Activated CD8-positive, alpha-beta memory T cell treated with anti-CD3 and anti-CD28 coated beads, Interleukin-2, amount 50 U/mL, for 1 hour (primary cell): ENCODE results near the gene AKAP6.
"Not testable (repeated sequence)": the region's sequence is repeated elsewhere in the genome, so short reads cannot be mapped to it uniquely, and the experiment has no call there.

Experiments
- DNase-seq: peaks from one replicate; pipeline ENCODE4 v3.0.0-alpha.2; 2020; ENCODE audit errors: extremely low read depth

The AKAP6 gene

GRCh38 chr14:32449648-32450047 is 120.5 kb downstream of the AKAP6 start:
- no peak for DNase-seq

DNA sequence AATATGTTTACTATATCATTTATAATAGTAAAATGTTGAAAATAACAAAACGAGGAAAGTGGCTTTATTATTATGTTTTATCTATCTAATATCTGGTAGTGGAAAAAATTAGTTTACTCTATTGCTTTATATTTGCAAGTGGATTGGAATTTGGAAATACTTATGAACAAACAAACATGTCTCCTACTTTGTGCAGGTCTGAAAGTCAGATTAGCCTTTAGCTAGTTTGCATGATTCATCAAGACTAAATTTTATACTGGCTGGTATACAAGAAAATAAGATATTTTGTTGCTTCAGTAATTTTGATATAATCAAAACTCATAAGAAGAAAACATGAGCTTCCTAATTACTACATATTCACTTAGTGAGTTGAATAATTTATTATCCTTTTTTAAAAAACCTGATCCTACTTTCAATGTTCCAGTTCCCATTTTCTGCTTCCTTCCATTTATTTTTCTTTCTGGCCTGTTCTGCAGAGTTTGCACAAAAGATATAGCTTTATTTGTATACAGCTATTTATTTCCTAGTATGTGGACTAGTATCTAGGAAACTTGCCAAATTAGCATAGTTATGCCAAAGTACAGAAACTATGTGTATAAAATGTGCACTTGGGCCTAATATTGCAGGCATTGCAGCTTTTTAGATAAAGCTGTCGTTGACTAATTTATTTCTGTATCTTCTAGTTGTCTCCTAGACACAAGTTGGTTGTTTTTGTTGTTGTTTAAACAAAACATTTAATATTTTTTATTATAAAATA is 122.0 kb downstream of the AKAP6 start:
- no peak for DNase-seq

- DNase-seq: no peak
These were observed 125.0 kb downstream of the AKAP6 start for GRCh38 chr14:32453857-32454810.

- DNase-seq: no peak
These were observed 128.3 kb downstream of the AKAP6 start for GRCh38 chr14:32457213-32457920.

DNA sequence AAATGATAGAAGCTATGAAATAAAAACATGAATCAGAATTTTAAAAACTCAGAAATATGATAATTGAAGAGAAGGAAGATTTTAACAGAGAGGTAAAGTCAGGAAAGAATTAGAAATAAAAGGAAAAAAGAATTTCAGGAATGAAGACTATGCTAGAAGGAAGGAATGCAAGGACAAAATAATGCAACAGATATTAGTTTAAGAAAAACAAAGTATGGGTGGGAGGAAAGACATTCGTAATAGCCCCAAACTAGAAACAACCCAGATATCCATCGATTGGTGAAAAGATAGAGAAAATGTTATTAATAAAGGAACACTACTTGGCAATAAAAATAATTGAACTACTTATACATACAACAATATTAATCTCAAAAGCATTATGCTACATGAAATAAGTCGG is 129.6 kb downstream of the AKAP6 start:
- no peak for DNase-seq

DNA sequence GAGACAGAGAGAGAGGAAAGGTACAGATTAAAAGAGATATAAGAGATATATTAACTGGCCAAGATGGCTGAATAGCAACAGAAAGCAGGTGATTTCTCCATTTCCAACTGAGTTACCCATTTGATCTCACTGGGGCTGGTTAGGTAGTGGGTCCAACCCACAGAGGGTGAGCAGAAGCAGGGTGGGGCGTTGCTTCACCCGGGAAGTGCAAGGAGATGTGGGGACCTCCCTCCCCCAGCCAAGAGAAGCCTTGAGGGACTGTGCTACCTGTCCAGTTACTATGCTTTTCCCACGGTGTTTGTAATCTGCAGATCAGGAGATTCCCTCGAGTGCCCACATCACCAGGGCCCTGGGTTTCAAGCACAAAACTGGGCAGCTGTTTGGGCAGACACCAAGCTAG is 131.2 kb downstream of the AKAP6 start:
- DNase-seq: no peak

DNA sequence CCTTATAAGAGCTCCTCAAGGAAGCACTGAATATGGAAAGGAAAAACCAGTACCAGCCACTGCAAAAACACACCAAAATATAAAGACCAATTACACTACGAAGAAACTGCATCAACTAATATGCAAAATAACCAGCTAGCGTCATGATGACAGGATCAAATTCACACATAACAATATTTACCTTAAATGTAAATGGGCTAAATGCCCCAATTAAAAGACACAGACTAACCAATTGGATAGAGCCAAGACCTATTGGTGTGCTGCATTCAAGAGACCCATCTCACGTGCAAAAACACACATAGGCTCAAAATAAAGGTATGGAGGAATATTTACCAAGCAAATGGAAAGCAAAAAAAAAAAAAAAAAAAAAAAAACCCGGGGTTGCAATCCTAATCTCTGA is 133.5 kb downstream of the AKAP6 start:
- DNase-seq: not testable (repeated sequence)

- no peak for DNase-seq
These were observed 139.9 kb downstream of the AKAP6 start for GRCh38 chr14:32468955-32469354.

GRCh38 chr14:32469388-32470160 is 140.5 kb downstream of the AKAP6 start:
- DNase-seq: no peak

- no peak for DNase-seq
These were observed 141.1 kb downstream of the AKAP6 start for GRCh38 chr14:32470161-32470715.

DNA sequence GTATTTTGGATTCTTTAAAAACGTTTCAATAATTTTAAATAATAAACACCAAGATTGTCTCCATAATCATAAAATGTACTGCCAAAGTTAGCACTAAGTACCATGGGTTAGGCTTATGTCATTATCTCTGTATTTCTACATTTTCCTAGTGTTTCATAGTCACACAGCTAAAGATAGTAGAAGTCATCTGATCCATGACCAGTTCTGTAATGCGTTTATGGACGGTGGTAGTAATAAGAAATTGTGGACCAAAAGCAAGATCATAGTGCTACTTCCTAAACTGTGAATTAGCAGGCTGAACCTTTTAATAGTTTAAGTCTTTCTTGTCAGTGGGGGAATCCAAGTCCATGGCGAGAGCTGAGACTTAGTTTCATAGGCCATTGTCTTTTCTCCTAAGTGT is 142.1 kb downstream of the AKAP6 start:
- DNase-seq: no peak

GRCh38 chr14:32472076-32472475 is 143.0 kb downstream of the AKAP6 start:
- no peak for DNase-seq

DNA sequence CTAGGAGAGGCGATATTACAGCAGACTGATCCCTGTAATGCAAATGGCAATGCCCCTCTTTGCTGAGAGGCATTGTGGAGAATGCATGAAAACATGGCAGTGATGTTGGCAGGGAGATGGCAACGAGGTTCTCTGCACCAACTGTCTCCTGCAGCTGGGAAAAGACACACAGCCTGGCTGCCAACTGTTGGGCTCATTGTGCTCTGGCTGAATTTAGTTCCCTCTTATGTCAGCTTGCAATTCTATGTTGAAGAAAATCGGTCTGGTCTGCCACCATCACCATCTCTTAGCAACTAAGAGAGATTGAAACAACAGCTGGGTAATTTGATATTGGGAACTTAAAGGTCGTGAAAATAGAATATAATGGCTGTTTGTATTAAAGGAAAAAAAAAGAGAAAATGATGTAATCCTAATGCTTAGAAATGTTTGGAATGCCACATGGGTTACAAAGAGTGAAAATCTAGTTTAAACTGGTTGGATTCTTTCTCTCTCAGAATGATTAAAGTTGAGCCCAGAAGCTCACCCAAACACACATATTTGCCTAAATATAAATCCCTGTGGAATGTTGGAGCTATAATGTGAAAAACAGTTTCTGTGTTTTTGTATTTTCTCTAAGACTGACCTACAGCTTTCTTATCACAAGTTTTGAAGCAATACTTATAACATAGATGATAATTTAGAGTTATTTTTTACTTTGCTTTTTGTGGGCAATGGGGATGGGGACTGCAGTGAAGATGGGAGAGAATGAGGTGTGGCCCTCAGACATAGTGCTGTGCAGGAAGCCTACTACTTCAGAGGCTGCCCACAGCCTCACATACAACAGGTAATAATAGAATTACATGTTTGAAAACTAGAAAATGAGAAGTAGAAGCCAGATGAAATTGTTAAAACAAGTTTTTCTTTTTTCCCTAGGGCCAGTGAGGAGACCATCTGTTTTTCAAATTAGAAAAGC is 143.7 kb downstream of the AKAP6 start:
- DNase-seq: no peak

DNA sequence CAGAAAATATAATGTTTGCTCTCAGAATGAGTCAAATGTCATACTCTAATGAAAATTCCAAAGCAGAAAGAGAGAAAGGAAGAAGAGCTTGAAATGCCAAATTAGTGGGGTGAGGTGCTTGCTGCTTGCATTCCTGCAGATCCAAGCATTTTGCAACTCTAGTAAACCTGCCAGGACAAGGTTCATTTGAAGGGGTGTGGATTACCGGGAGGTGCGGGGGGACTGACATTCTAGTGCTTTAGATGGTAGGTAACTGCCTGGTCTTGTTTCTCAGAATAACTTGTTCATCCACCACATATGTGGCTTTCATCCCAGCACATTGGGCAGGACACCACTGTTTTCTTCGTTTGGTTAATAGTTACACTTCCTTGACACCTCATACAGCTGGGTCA is 144.4 kb downstream of the AKAP6 start:
- no peak for DNase-seq

GRCh38 chr14:32474478-32475195 is 145.5 kb downstream of the AKAP6 start:
- DNase-seq: no peak

DNA sequence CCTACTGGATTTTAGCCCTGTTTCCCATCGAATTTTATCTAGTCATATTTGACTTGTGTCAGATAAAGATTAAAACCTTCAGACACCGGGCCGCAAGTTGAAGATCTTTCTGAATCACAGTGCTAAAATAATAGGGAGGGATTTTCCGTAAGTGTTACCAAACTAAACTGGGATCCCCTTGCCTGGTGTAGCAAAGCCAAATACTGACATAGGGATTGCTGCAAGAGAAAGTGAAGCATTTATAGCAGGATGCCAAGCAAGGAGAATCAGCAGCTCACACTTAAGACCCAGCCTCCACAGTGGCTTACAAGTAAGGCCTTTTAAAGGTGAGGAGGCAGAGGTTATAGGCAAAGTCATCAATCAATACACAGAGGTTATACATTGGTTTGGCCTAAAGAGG is 147.4 kb downstream of the AKAP6 start:
- no peak for DNase-seq

GRCh38 chr14:32477396-32477795 is 148.3 kb downstream of the AKAP6 start:
- DNase-seq: no peak

- no peak for DNase-seq
These were observed 149.0 kb downstream of the AKAP6 start for GRCh38 chr14:32478050-32478449.

DNA sequence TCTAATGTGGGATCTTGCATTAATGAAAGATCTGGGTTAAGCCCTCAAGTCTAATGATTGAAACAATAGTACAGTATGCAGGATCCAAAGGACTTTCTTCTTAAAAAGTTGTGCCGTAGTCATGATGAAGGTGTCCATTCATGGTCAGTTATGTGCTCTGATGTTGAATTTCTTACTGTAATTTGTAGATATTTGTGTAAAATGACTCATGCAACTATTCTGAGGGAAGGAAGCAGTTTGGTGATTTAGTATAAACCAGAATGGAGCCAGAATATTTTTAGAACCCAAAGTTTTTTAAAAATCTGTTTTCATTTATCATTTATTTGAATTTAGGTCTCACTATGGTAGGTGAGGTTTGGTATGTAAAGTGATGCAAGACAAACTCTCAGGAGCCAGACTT is 151.2 kb downstream of the AKAP6 start:
- no peak for DNase-seq
